Testis (tissue), 2 donors: Measurements from ENCODE around the gene HOXB8.

Experiments used
- CTCF ChIP-seq, 3 experiments: fragments of 450-650 bp in 2 of 3; fragments of 200-600 bp in 1 of 3; sonication (generic) in 1 of 3; IDR thresholded peaks; one replicate each; pipeline ENCODE4 v1.5.1; 2016 to 2019; ENCODE audit warnings: antibody characterized with exemption in 3 of 3, mild to moderate bottlenecking in 2 of 3, moderate library complexity in 1 of 3
- POLR2A ChIP-seq: fragments of 450-650 bp; IDR thresholded peaks from one replicate; pipeline ENCODE4 v1.6.1; 2017; ENCODE audit warnings: antibody characterized with exemption, mild to moderate bottlenecking, moderate library complexity

- TF ChIP-seq CTCF (IDR thresholded peaks at IDR 0.05) (no peak), POLR2A (no peak)
Observed at GRCh38 chr17:48589831-48590606, 25.1 kb downstream of the HOXB8 start, which contains the start of gene HOXB3.
